Measurements from ENCODE around the gene HERC5.
"Not testable (repeated sequence)": the region's sequence is repeated elsewhere in the genome, so short reads cannot be mapped to it uniquely, and the experiment has no call there.

The HERC5 gene

DNA sequence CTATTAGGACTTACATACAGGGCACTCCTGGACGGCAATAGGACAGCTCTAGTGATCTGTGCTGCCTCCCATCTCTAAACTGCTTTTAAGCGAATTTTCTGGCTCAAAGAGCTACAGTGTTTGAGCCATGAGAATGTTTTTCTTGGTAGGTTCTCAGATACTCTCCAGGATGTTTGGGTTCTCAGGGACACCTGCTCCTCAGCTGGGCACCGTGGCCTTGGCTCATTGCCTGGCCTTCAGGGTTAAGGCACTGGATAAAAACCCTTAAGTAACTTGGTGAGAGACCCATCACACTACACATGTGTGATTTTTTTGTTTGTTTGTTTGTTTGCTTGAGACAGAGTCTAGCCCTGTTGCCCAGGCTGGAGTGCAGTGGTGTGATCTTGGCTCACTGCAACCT lies 38.5 kb upstream of the HERC5 start:
- DNase-seq (ENCODE audit: low read depth): no peak
- TF ChIP-seq, protein P1, sequence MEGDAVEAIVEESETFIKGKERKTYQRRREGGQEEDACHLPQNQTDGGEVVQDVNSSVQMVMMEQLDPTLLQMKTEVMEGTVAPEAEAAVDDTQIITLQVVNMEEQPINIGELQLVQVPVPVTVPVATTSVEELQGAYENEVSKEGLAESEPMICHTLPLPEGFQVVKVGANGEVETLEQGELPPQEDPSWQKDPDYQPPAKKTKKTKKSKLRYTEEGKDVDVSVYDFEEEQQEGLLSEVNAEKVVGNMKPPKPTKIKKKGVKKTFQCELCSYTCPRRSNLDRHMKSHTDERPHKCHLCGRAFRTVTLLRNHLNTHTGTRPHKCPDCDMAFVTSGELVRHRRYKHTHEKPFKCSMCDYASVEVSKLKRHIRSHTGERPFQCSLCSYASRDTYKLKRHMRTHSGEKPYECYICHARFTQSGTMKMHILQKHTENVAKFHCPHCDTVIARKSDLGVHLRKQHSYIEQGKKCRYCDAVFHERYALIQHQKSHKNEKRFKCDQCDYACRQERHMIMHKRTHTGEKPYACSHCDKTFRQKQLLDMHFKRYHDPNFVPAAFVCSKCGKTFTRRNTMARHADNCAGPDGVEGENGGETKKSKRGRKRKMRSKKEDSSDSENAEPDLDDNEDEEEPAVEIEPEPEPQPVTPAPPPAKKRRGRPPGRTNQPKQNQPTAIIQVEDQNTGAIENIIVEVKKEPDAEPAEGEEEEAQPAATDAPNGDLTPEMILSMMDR (conservative IDR thresholded peaks at IDR 0.05; ENCODE audit: low read depth, low read length): no peak
- H3K4me3 ChIP-seq (ENCODE audit: low read length): no peak overlapping the region

DNA sequence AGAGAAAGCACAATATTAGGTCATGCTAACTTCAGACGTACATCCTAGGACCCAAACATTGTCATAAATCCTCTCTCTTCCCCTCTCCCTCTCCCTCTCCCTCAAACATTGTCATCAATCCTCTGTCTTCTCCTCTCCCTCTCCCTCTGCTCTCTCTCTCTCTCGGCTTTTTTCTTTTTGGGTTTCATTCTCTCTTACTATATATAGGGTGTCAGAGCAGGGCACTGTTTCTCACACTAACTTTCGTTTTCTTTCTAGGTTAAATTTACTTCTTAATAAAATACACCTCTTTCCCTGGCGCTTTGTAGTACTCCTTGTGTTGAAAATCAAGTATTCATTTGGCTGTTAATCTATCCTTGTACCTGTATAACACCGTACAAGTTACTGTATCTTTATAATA lies 37.0 kb upstream of the HERC5 start:
- no peak overlapping the region for H3K4me3 ChIP-seq (ENCODE audit: low read length)
- no peak for DNase-seq (ENCODE audit: low read depth)
- TF ChIP-seq, protein P1 (conservative IDR thresholded peaks at IDR 0.05; ENCODE audit: low read depth, low read length): no peak

DNA sequence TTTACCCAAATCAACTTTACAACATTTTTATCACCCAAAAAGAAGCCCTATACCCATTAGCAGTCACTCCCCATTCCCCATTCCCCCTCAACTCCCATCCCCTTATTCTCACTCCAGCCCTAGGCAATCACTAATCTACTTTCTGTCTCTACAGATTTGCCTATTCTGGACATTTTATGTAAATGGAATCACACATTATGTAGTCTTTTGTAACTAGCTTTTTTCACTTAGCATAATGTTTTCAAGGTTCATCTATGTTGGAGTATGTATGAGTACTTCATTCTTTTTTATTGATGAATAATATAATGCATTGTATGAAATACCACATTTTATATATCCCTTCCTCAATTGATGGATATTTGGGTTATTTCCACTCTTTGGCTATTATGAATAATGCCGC lies 36.1 kb upstream of the HERC5 start:
- no peak overlapping the region for H3K4me3 ChIP-seq (ENCODE audit: low read length)
- TF ChIP-seq, protein P1 (conservative IDR thresholded peaks at IDR 0.05; ENCODE audit: low read depth, low read length): no peak
- no peak for DNase-seq (ENCODE audit: low read depth)

DNA sequence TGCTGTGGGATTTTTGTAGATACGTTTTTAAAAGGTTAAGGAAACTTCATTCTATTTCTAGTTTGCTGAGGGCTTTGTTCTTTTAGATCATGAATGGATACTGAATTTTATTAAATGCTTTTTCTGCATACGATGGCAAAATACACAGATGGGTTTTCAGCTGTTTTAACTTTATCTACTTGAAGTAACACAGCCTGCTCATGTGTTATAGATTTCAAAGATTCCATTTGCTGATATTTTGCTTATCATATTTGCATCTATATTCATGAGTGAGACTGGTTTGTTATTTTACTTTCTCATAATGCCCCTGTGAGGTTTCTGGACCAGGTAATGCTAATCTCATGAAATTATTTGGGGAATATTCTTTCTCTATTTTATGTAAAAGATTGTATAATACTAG lies 34.5 kb upstream of the HERC5 start:
- TF ChIP-seq, protein P1 (conservative IDR thresholded peaks at IDR 0.05; ENCODE audit: low read depth, low read length): no peak
- no peak overlapping the region for H3K4me3 ChIP-seq (ENCODE audit: low read length)
- DNase-seq (ENCODE audit: low read depth): no peak

DNA sequence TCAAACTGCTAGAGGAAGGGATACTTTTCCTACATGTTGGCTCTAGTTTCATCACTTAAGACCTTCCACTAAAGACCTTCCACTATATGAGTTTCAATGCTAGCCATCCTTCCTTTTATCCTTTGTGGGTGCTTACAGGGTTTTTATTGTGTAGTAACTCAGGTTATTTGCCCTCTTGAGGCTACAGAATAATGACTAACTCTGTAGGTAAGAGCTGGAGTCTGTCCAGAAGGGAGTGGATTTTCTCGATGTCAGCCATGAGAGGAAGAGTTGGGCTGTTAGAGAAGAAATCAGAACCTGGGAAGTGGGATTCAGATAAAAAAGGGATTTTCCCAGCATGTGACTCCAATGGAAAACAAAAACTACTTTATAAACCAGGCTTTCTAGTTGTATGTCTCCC lies 27.5 kb upstream of the HERC5 start:
- TF ChIP-seq, protein P1 (conservative IDR thresholded peaks at IDR 0.05; ENCODE audit: low read depth, low read length): no peak
- DNase-seq (ENCODE audit: low read depth): no peak
- H3K4me3 ChIP-seq (ENCODE audit: low read length): no peak overlapping the region

DNA sequence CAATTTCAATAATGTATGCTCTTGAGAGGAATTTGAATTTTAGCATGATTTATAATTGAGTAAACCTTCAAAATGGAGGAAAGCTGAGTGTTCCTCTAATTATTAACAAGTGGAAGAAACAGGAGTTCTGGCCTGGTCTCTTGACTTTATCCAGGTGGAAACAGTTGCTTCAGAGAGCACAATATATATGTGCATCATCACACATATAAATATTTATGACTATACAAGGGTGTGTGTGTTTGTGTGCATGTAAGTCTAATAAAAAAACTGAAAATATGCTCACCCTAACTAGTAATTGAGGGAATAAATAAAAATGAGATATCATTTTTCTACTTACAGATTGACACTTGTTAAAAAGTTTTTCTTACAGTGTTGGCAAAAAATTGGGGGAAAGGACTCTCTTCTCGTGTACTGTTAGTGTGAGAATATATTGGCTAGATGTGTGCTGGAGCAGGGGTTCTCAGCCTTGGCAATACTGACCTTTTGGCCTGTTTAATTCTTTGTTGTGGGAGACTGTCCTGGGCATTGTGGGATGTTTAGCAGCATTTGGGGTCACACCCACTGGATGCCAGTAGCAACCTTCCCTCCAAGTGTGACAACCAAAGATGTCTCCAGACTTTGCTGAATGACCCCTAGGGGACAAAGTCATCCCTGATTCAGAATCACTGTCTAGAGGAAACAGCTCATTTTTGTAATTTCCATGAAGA lies 20.8 kb upstream of the HERC5 start:
- TF ChIP-seq, protein P1 (conservative IDR thresholded peaks at IDR 0.05; ENCODE audit: low read depth, low read length): no peak
- H3K4me3 ChIP-seq (ENCODE audit: low read length): no peak overlapping the region
- no peak for DNase-seq (ENCODE audit: low read depth)

DNA sequence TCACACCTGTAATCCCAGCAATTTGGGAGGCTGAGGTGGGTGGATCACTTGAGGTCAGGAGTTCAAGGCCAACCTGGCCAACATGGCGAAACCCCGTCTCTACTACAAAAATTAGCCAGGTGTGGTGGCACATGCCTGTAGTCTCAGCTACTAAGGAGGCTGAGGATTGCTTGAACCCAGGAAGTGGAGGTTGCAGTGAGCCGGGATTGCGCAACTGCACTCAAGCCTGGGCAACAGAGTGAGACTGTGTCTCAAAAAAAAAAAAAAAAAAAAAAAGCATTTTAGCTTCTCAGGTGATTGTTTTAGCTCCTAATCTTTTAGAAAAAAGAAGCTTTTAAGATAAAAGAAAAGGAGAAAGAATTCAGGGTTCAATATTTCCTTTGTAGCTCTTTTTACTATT lies 19.0 kb upstream of the HERC5 start:
- DNase-seq (ENCODE audit: low read depth); H3K4me3 ChIP-seq (ENCODE audit: low read length): not testable (repeated sequence)
